ENCODE results near the gene LAMB4. TPM values are rescaled to one million over a fixed set of nuclear protein-coding genes. Genes with fewer than 3 reads are reported as not detected.

Gene LAMB4
- total RNA-seq, 5 donors from 2014 or later (not counting 1 experiment from before 2014, with no cell fraction given): 0.18 TPM; not detected in 4

GRCh38 chr7:107994421-107995030 is 135.6 kb downstream of the LAMB4 start:
- Mint-ChIP-seq H3K4me1 (no peaks in the 10 kb centered on the region), H3K27me3 (peaks cover 34 to 36% of the 10 kb centered on the region in 2 donors), H3K36me3 (no peaks in the 10 kb centered on the region), H3K9me3 (no peaks in the 10 kb centered on the region), H3K4me3 (no peak overlapping the region), H3K27ac (no peak overlapping the region)
- ChIA-PET CTCF (no interaction called here), POLR2A (no interaction called here)
- ATAC-seq (replicated peaks in 1 of 4): no peak
- Histone ChIP-seq H3K36me3 (ENCODE audit: control insufficient read depth in 2 of 2, extremely low read depth in 1 of 2, insufficient read depth in 1 of 2, low read length in 1 of 2) (no peaks in the 10 kb centered on the region), H3K4me1 (ENCODE audit: control insufficient read depth in 1 of 2, extremely low read depth in 1 of 2, insufficient read depth in 2 of 2, low read length in 2 of 2) (no peaks in the 10 kb centered on the region), H3K27ac (ENCODE audit: low read length) (no peak overlapping the region), H3K9me3 (no peaks in the 10 kb centered on the region), H3K4me3 (ENCODE audit: control insufficient read depth in 1 of 2, extremely low read depth in 1 of 2, low read length in 1 of 2) (no peak overlapping the region), H3K27me3 (replicated peaks in 1 of 2; ENCODE audit: control insufficient read depth in 2 of 2, extremely low read depth in 1 of 2, insufficient read depth in 2 of 2, low read length in 1 of 2) (peaks cover 2 to 14% of the 10 kb centered on the region in 2 experiments)
- WGBS (ENCODE audit: insufficient coverage): no CpG with 5 or more reads among the region's 2 CpGs
- no peak for DNase-seq

- Histone ChIP-seq H3K4me3 (ENCODE audit: control insufficient read depth in 1 of 2, extremely low read depth in 1 of 2, low read length in 1 of 2) (no peak overlapping the region), H3K27ac (ENCODE audit: low read length) (no peak overlapping the region), H3K27me3 (replicated peaks in 1 of 2; ENCODE audit: control insufficient read depth in 2 of 2, extremely low read depth in 1 of 2, insufficient read depth in 2 of 2, low read length in 1 of 2) (peaks cover 0 to 15% of the 10 kb centered on the region in 2 experiments), H3K36me3 (ENCODE audit: control insufficient read depth in 2 of 2, extremely low read depth in 1 of 2, insufficient read depth in 1 of 2, low read length in 1 of 2) (no peaks in the 10 kb centered on the region), H3K9me3 (no peaks in the 10 kb centered on the region), H3K4me1 (ENCODE audit: control insufficient read depth in 1 of 2, extremely low read depth in 1 of 2, insufficient read depth in 2 of 2, low read length in 2 of 2) (no peaks in the 10 kb centered on the region)
- WGBS (ENCODE audit: insufficient coverage): no CpG with 5 or more reads among the region's 1 CpG
- POLR2A ChIA-PET: no interaction called here
- no peak overlapping the region for H3K4me3 Mint-ChIP-seq
- no peaks in the 10 kb centered on the region for H3K4me1 Mint-ChIP-seq
- H3K36me3 Mint-ChIP-seq: no peaks in the 10 kb centered on the region
- CTCF ChIA-PET: interaction anchor here in 1 of 2 donors (0.5 kb wide), 1 partner anchor 11 kb away, joined by 4 read pairs; no protein-coding TSS in a partner anchor
- no peak overlapping the region for H3K27ac Mint-ChIP-seq
- peaks cover 36% of the 10 kb centered on the region in 2 donors for H3K27me3 Mint-ChIP-seq
- no peak for ATAC-seq (replicated peaks in 1 of 4)
- no peaks in the 10 kb centered on the region for H3K9me3 Mint-ChIP-seq
- DNase-seq: no peak
Measured at GRCh38 chr7:107993891-107994291, 136.3 kb downstream of the LAMB4 start.

- no peak overlapping the region for H3K4me3 ChIP-seq (ENCODE audit: control insufficient read depth in 1 of 2, extremely low read depth in 1 of 2, low read length in 1 of 2)
- H3K9me3 Mint-ChIP-seq: no peaks in the 10 kb centered on the region
- no peaks in the 10 kb centered on the region for H3K9me3 ChIP-seq
- no peak for ATAC-seq (replicated peaks in 1 of 4)
- H3K27me3 Mint-ChIP-seq: peaks cover 33 to 43% of the 10 kb centered on the region in 2 donors
- H3K36me3 ChIP-seq (ENCODE audit: control insufficient read depth in 2 of 2, extremely low read depth in 1 of 2, insufficient read depth in 1 of 2, low read length in 1 of 2): no peaks in the 10 kb centered on the region
- ChIA-PET POLR2A (no interaction called here), CTCF (no interaction called here)
- H3K27ac Mint-ChIP-seq: no peak overlapping the region
- H3K27me3 ChIP-seq (replicated peaks in 1 of 2; ENCODE audit: control insufficient read depth in 2 of 2, extremely low read depth in 1 of 2, insufficient read depth in 2 of 2, low read length in 1 of 2): peaks cover 0 to 15% of the 10 kb centered on the region in 2 experiments
- no peaks in the 10 kb centered on the region for H3K4me1 ChIP-seq (ENCODE audit: control insufficient read depth in 1 of 2, extremely low read depth in 1 of 2, insufficient read depth in 2 of 2, low read length in 2 of 2)
- H3K4me3 Mint-ChIP-seq: no peak overlapping the region
- no peaks in the 10 kb centered on the region for H3K4me1 Mint-ChIP-seq
- no peak overlapping the region for H3K27ac ChIP-seq (ENCODE audit: low read length)
- DNase-seq: no peak
- H3K36me3 Mint-ChIP-seq: no peaks in the 10 kb centered on the region
- WGBS (ENCODE audit: insufficient coverage): 83% methylated on average over 4 of the region's 9 CpGs
Measured at GRCh38 chr7:107989618-107990373, 140.4 kb downstream of the LAMB4 start.

- no peaks in the 10 kb centered on the region for H3K4me1 Mint-ChIP-seq
Measured at GRCh38 chr7:107982918-107983389, 147.2 kb downstream of the LAMB4 start.

GRCh38 chr7:107982042-107982840 is 147.9 kb downstream of the LAMB4 start:
- no peak overlapping the region for H3K27ac Mint-ChIP-seq
- POLR2A ChIA-PET: no interaction called here
- H3K27me3 ChIP-seq (replicated peaks in 1 of 2; ENCODE audit: control insufficient read depth in 2 of 2, extremely low read depth in 1 of 2, insufficient read depth in 2 of 2, low read length in 1 of 2): no peaks in the 10 kb centered on the region
- H3K36me3 ChIP-seq (ENCODE audit: control insufficient read depth in 2 of 2, extremely low read depth in 1 of 2, insufficient read depth in 1 of 2, low read length in 1 of 2): no peaks in the 10 kb centered on the region
- H3K27me3 Mint-ChIP-seq: peaks cover 14% of the 10 kb centered on the region in 2 donors
- H3K4me1 Mint-ChIP-seq: no peaks in the 10 kb centered on the region
- no peak overlapping the region for H3K4me3 Mint-ChIP-seq
- no peak overlapping the region for H3K27ac ChIP-seq (ENCODE audit: low read length)
- CTCF ChIA-PET: no interaction called here
- H3K4me1 ChIP-seq (ENCODE audit: control insufficient read depth in 1 of 2, extremely low read depth in 1 of 2, insufficient read depth in 2 of 2, low read length in 2 of 2): no peaks in the 10 kb centered on the region
- 89% methylated on average over 7 of the region's 9 CpGs for WGBS (ENCODE audit: insufficient coverage)
- no peak for DNase-seq
- ATAC-seq (replicated peaks in 1 of 4): no peak
- H3K9me3 Mint-ChIP-seq: no peaks in the 10 kb centered on the region
- no peaks in the 10 kb centered on the region for H3K9me3 ChIP-seq
- H3K36me3 Mint-ChIP-seq: no peaks in the 10 kb centered on the region
- no peak overlapping the region for H3K4me3 ChIP-seq (ENCODE audit: control insufficient read depth in 1 of 2, extremely low read depth in 1 of 2, low read length in 1 of 2)

More at GRCh38 chr7:107982918-107983389, 147.2 kb downstream of the LAMB4 start:
- Histone ChIP-seq H3K36me3 (ENCODE audit: control insufficient read depth in 2 of 2, extremely low read depth in 1 of 2, insufficient read depth in 1 of 2, low read length in 1 of 2) (no peaks in the 10 kb centered on the region), H3K4me1 (ENCODE audit: control insufficient read depth in 1 of 2, extremely low read depth in 1 of 2, insufficient read depth in 2 of 2, low read length in 2 of 2) (no peaks in the 10 kb centered on the region), H3K9me3 (no peaks in the 10 kb centered on the region), H3K27ac (ENCODE audit: low read length) (no peak overlapping the region), H3K27me3 (replicated peaks in 1 of 2; ENCODE audit: control insufficient read depth in 2 of 2, extremely low read depth in 1 of 2, insufficient read depth in 2 of 2, low read length in 1 of 2) (no peaks in the 10 kb centered on the region), H3K4me3 (ENCODE audit: control insufficient read depth in 1 of 2, extremely low read depth in 1 of 2, low read length in 1 of 2) (no peak overlapping the region)
- Mint-ChIP-seq H3K27me3 (peaks cover 10 to 19% of the 10 kb centered on the region in 2 donors), H3K27ac (no peak overlapping the region), H3K36me3 (no peaks in the 10 kb centered on the region), H3K4me3 (no peak overlapping the region), H3K9me3 (no peaks in the 10 kb centered on the region)
- no peak for DNase-seq
- no peak for ATAC-seq (replicated peaks in 1 of 4)
- POLR2A ChIA-PET: interaction anchor here in 1 of 2 donors (0.7 kb wide), 1 partner anchor 14 kb away, joined by 10 read pairs; no protein-coding TSS in a partner anchor
- WGBS (ENCODE audit: insufficient coverage): 71% methylated on average over 1 of the region's 2 CpGs
- CTCF ChIA-PET: interaction anchor here in 1 of 2 donors (0.6 kb wide), 1 partner anchor 440 kb away, joined by 4 read pairs; no protein-coding TSS in a partner anchor

GRCh38 chr7:107981466-107981865 is 148.7 kb downstream of the LAMB4 start:
- H3K4me1 Mint-ChIP-seq: no peaks in the 10 kb centered on the region
- DNase-seq (no peak), ATAC-seq (replicated peaks in 1 of 4) (no peak)
- H3K4me3 Mint-ChIP-seq: no peak overlapping the region
- H3K4me3 ChIP-seq (ENCODE audit: control insufficient read depth in 1 of 2, extremely low read depth in 1 of 2, low read length in 1 of 2): no peak overlapping the region
- H3K27ac ChIP-seq (ENCODE audit: low read length): no peak overlapping the region
- peaks cover 7 to 10% of the 10 kb centered on the region in 2 donors for H3K27me3 Mint-ChIP-seq
- no peak overlapping the region for H3K27ac Mint-ChIP-seq
- no peaks in the 10 kb centered on the region for H3K36me3 Mint-ChIP-seq
- 83% methylated on average over 1 of the region's 4 CpGs for WGBS (ENCODE audit: insufficient coverage)
- no peaks in the 10 kb centered on the region for H3K9me3 Mint-ChIP-seq
- POLR2A ChIA-PET: interaction anchor here in 1 of 2 donors (0.7 kb wide), 1 partner anchor 49 kb away, joined by 4 read pairs; no protein-coding TSS in a partner anchor
- H3K27me3 ChIP-seq (replicated peaks in 1 of 2; ENCODE audit: control insufficient read depth in 2 of 2, extremely low read depth in 1 of 2, insufficient read depth in 2 of 2, low read length in 1 of 2): no peaks in the 10 kb centered on the region
- CTCF ChIA-PET: no interaction called here
- no peaks in the 10 kb centered on the region for H3K36me3 ChIP-seq (ENCODE audit: control insufficient read depth in 2 of 2, extremely low read depth in 1 of 2, insufficient read depth in 1 of 2, low read length in 1 of 2)
- H3K4me1 ChIP-seq (ENCODE audit: control insufficient read depth in 1 of 2, extremely low read depth in 1 of 2, insufficient read depth in 2 of 2, low read length in 2 of 2): no peaks in the 10 kb centered on the region
- no peaks in the 10 kb centered on the region for H3K9me3 ChIP-seq

Measured in T-cell (primary cell).